GM21737 (cell line): Measurements from ENCODE around the gene HOMER2.

Experiments used
- ATAC-seq: cut with Tn5 transposase; IDR thresholded peaks from one replicate; pipeline ENCODE4 v1.9.1; 2021; ENCODE audit warnings: mild to moderate bottlenecking, moderate library complexity; ENCODE audit not compliant: unreplicated experiment

The HOMER2 gene

DNA sequence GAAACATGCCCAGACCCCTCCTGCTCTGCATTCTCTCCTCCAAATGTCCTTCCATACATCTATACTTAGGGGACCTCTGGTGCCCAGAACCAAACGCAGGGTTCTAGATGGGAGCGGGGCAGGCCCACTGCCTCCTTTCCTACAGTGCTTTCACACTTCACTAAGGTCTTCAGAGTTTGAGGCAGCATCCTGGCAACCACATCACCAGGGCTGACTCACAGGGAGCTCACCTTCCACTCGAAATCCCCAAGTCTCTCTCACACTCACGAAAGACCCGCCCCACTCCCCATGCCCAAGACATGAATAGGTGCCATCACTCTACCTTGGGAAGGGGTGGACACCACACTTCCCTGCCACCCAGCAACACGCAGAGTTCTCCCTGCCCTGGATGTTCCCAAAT is 18.9 kb downstream of the HOMER2 start:
- ATAC-seq, result no peak

DNA sequence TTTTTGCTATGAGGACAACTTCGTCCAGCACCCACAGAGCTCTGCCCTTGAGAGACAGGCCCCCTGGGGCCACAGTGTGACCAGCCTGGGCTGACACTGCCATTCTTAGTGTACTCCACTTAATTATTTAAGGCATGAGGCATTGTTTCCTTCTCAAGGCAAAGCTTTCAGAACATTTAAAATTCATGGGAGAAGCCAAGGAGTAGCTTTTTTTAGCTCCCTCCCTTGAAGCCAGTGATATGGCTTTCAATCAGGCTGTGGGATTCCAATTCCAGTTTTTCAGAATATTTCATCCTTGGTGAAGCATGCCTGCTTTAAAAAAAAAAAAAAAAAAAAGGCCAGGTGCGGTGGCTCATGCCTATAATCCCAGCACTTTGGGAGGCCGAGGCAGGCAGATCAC is 21.3 kb downstream of the HOMER2 start:
- no peak for ATAC-seq

DNA sequence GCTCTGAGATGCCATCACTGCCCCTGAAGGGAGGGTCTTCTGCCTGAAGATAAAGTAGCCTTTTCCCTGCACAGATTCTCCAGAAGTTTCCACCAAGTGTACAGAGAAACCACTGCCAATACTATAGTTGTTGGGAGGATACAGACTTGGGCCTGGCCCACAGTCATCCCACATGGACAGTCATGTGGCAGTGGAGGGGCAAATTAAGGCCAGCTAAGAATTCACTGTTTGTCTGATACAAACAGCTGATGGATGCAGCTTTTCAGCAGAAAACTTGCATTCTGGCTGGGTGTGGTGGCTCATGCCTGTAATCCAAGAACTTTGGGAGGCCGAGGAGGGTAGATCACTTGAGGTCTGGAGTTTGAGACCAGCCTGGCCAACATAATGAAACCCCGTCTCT is 22.1 kb downstream of the HOMER2 start:
- ATAC-seq, result no peak

DNA sequence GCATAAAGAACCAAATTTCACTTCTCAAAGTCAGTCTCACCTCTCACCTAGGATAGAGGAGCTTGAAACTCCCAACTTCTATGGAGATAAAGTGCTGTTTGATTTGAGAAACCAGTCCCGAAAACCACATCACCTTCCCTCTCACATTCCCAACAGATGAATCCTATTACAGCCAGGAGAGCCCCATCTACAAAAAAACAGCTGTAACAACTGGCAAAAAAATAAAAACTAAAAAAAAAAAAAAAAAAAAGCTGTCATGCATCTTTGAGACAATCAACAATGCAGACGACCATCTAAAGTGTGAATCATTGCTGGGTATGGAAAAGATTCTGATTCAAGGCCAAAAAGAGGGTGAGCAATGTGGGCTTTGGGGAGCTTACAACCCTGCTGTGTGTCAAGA is 23.8 kb downstream of the HOMER2 start:
- no peak for ATAC-seq

- ATAC-seq, result no peak
These were observed 28.8 kb downstream of the HOMER2 start for GRCh38 chr15:82923744-82924143.

DNA sequence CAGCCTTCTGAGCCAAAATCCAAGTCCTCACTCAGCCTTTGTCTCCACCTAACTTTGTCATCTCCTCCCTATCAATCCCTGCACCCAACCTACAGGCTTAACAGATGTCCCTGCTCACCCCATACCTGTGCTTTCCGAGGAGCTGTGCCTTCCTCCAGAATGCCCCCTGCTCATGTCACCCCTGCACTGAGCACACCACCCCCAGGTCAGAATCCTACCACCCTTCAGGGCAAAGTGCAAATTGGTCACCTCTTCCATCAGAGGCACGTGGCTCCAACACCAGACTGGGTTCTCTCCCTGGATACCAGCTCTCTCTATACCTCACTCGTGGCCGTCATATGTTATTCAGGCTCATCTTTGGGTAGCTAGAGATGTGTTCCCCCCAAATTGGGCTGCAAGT is 29.8 kb downstream of the HOMER2 start:
- no peak for ATAC-seq

DNA sequence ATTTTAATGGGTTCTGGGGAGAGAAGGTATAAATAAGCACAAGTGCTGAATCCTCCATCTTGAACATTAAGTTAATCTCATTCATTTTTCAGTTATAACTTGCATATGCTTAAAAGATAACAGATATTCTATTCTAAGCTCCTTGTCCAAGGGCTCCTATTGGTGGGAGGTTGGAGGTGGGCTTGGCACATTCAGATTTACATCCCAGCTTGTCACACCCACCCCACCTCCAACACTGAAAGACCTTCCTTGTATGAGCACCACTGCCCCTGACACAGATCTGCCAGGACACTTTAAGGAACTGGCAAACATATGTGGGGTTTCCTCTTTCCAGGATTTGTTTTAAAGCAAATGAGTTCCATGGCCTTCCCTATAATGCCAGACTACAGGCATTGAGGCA is 30.6 kb downstream of the HOMER2 start:
- no peak for ATAC-seq

DNA sequence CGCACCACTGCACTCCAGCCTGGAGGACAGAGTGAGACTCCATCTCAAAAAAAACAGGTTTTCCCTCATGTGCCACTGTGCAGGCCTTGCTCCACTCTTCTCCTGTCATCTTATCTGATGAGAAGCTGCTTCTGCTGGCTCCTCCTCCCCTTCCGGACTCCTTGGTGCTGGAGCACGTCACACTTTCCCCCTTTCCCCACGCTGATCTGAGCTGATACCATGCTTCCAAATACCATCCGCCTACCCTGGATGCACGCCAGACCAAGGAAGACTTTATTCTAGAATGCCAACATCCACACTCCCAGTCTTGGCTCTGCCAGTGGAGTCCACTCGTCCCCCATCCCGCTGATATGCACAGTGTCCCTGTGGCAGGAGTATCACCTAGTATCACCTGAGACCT is 31.3 kb downstream of the HOMER2 start:
- ATAC-seq, result no peak

DNA sequence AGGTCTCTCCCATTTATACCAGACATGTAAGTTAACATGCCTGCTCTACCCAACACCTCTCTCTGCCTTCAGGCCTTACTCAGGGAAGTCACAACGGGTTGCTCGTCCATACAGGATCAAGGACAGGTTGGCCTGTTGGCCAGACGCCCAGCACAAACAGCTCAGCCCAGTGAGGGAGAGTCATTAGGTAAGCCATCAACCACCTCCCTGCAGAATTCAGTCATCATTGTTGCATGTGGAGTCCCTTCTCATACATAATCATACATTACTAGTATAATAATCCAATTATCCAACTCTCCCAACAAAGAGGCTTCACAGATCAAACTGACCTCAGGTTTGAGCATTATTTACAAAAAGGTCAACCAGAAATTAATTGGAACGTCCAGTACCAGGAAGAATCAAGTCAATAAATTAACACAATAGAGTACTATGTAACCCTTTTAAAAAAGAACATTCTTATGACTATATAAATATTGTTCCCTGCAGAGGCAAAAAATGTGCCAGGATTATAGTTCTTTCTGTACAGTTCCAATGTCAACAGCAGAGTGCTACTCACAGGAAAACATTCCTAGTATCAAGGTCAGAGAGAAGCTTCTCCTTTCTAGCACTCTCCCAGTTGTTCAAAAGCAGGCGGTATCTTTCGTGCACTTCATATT is 33.2 kb downstream of the HOMER2 start:
- ATAC-seq, result no peak

GRCh38 chr15:82918607-82919230 is 33.8 kb downstream of the HOMER2 start:
- no peak for ATAC-seq

DNA sequence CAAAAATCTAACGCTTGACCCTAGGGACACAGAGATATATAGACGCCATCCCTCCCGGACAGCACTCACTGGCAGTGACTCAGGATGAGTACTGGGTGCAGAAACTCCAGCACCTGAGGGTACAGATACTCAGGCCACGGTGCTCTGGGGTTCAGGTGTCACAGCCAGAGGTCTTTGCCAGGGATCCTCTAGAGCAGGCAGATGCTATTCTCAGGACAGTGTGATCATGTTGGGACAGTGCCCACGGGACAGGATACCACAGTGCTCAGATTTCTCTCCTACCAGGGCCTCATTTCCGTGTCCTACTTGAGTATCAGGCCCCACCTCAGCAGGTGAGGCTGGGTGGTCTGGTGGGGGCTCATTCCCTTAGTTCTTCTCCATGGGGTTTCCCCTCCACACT is 34.4 kb downstream of the HOMER2 start:
- no peak for ATAC-seq

DNA sequence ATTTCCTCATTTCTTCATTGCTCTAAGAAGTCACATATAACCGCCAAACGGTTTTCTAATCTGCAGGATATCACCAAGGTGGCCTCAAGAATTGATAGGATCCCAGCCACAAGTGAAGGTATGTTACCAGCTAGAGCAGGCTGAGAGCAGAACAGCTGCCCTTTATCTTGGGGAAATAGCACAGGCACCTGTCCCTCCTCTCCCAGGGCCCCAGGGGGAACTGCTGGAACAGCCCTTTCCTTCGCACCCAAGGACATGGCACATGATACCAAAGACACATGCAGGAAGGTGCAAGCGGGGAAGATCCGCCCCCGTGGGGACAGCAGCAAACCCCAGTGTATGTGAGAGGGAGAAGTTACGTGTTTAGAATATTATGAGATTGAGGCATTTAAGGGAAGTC is 35.3 kb downstream of the HOMER2 start:
- no peak for ATAC-seq

- no peak for ATAC-seq
These were observed 36.2 kb downstream of the HOMER2 start for GRCh38 chr15:82916161-82916952.

DNA sequence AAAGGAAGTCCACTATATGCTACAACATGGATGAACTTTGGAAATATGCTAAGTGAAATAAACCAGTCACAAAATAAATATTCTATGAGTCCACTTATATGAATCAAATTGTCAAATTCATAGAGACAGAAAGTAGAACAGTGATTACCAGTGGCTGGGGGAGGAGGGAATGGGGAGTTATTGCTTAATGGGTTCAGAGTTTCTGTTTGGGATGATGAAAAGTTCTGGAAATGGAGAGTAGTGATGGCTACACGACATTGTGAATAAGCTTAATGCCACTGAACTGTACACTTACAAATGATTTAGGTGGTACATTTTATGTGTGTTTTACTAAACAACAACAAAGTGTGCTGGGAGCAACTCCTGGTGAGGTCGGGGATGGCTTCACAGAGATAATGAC is 38.1 kb downstream of the HOMER2 start:
- ATAC-seq, result no peak

GRCh38 chr15:82911458-82911857 is 41.1 kb downstream of the HOMER2 start:
- no peak for ATAC-seq

- no peak for ATAC-seq
These were observed 41.8 kb downstream of the HOMER2 start for GRCh38 chr15:82910721-82911120.

GRCh38 chr15:82909080-82909815 is 43.3 kb downstream of the HOMER2 start:
- no peak for ATAC-seq

DNA sequence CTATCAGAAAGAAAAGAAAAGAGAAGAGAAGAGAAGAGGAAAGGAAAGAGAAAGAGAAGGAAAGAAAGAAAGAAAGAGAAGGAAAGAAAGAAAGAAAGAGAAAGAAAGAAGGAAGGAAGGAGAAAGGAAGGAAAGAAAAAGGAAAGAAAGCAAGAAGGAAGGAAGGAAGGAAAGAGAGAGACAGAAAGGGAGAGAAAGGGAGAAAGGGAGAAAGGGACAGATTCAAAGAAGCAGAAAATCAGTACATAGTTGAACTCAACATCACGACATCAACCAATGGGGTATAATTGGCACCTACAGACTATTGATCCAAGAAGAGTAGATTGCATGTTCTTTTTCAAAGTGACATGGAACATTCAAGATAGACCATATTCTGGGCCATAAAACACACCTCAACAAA is 45.2 kb downstream of the HOMER2 start:
- no peak for ATAC-seq

DNA sequence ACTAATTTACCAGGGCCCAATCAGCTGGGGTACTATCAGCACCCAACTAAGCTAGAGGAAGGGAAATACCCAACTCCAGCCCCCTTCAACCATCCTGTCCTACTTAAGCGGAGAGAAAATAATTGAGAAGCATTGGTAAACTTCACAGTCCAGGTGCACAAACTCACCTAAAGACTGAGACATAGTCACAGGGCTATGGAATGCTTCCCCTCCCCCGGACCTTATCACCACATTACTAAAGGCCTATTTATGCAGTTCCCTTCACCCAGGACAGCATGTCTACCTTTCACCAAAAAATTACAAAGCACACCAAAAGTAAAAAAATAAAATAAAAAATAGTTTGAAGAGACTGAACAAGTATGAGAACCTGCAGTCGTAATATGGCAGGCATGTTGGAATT is 47.9 kb downstream of the HOMER2 start:
- ATAC-seq, result no peak

DNA sequence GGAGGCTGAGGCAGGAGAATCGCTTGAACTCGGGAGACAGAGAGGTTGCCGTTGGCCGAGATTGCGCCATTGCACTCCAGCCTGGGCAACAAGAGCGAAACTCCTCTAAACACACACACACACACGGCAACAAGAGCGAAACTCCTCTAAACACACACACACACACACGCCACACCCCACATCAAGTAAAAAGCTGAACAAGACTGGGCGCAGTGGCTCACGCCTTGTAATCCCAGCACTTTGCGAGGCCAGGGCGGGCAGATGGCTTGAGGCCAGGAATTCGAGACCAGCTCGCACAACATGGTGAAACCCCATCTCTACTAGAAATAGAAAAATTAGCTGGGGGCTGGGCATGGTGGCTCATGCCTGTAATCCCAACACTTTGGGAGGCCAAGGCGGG is 49.0 kb downstream of the HOMER2 start:
- no peak for ATAC-seq

DNA sequence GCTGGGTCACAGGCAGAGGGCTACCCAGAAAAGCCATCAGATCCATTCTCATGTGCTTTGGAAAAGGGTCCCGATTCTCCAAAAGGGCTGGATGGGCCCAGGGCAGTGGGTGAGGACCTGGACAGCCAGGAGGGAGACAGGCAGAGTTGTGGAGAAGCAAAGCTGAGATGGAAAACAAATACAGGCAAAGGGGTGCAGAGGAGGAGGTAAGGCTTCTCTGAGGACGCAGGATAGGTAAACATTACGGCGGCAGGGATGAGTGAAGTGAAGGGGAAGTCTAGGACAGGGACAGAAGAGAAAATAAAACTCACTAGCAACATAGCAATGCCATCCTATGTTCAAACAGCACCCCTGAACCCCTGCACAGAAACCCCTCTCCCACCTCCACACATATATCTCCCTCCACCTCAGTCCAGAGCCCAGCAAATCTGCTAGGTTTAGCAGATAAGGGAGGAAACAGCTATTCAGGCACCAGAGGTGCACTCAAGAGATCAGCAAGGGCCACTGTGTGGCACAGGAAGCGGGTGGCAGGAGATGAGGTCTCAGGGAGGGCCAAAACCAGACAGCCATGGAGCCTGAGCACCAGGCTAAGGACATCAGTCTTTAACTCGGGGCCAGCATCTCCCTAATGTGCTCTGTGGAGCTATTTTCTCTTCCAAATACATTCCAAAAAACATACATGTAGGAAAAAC is 51.3 kb downstream of the HOMER2 start:
- ATAC-seq, result no peak
